Activated T-cell treated with anti-CD3 and anti-CD28 coated beads for 24 hours (primary cell): Measurements from ENCODE around the gene SASH1.

Source experiments
- DNase-seq: peaks from one replicate; pipeline ENCODE4 v3.0.0-alpha.2; 2020; ENCODE audit warnings: low read depth

Gene SASH1

DNA sequence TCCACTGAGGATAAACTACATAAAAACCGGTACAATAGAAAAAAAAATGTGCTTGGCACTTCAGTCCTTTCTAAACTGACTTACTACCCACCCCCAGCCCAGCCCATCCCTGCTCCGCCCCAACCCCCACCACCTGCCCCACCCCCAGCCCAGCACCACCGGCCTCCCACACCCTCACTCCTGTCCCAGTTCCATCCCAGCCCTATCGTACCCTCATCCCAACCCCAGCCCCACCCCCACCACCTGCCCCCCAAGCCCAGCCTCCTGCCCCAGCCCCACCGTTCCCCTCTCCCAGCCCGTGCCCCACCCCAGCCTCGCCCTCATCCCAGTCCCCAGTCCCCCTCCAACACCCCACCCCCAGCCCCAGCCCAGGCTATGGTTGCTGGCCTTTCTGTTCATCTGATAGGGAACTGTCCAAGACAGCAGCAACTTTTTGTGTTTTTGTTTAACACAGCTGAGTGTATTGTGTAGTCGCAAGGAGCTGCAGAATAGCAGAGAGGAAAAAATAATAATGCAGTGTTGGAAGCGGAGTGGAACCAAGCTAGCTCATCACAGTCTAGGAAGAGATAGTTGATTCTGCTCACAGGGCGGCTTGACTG, 61.9 kb downstream of the SASH1 start:
- no peak for DNase-seq

DNA sequence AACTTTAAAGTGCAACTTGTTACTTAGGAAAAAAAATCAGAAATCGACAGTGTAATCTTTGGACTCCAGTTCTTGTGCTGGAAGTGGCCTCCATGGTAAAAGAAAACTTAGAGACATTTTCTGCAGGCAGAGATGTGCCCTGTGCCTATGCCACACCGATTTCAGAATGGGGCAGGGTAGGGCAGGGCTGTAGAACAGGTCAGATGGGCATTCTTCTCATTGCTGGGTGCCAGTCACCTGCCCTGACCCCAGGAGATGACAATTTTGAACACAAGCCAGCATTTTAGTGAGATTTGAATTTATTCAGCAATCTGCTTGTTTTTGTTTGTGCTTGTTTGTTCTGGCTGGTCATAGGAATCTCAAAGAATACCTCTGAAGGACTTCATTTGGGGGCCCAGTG, 63.3 kb downstream of the SASH1 start:
- DNase-seq = no peak

DNA sequence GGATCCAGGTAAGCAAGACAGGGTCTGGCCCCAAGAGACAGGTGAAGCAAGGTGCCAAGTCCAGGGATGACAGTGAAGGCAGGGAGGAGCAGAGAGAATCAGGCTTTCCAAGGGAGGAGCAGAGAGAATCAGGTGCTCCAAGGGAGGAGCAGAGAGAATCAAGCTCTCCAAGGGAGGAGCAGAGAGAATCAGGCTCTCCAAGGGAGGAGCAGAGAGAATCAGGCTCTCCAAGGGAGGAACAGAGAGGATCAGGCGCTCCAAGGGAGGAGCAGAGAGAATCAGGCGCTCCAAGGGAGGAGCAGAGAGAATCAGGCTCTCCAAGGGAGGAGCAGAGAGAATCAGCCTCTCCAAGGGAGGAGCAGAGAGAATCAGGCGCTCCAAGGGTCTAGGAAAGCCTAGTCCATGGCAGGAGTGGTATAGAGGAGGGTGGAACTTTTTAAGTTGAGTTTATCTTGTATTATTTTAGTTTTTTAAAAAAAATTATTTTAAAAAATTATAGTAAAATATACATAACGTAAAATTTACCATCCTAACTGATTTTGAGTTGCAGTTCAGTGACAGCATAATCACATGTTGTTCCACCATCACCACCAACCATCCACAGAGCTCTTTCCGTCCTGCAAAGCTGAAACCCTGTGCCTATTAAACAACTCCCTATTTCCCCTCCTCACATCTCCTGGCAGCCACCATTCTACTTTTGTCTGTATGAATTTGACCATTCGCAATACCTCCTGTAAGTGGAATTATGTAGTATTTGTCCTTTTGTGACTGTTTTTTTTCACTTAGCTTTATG, 64.1 kb downstream of the SASH1 start:
- DNase-seq = no peak

DNA sequence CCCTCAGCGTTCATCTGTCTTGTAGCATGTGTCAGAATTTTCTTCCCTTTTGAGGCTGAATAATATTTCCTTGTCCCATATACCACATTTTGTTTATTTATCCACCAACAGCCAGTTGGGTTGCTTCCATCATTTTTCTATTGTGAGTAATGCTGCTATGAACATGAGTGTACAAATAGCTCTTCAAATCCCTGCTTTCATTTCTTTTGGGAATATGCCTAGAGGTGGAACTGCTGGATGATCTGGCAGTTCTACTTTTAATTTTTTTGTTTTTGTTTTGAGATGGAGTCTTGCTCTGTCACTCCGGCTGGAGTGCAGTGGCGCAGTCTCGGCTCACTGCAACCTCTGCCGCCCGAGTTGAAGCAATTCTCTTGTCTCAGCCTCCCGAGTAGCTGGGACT, 64.7 kb downstream of the SASH1 start:
- DNase-seq = no peak

DNA sequence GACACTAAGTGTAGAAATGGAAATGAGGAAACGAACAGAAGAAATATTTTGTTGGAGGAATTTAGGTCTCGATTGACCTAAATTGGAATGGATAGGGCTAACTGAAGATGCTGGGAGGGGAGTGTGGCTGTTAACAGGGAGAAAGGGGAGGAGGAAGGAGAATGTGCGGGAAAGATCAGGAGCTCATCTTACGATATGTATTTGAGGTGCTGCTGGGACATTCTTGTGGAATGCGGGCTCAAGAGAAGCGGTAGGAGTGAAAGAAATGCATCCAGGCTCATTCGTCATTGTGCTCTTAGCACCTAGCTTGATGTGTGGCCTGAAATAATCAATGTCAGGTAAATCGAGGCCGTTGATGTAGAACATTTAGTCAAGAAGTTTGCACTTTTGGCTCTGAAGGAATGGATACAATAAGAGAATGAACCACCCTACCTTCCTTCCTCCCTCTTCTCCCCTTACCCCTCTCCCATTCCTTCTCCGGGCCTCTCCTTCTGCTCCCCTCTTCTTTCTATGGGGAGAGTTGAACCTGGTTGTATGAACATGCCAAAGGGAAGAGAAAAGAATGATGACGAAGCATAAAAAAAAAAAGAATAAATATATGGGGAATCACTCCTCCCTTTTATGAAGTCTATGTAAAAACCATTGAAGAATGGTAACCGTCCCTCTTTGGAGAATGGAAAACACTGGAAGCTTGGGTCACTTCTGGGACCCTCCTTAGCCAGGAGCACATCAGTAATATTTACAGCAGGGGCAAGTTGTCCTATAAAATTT, 70.9 kb downstream of the SASH1 start:
- DNase-seq = no peak

DNA sequence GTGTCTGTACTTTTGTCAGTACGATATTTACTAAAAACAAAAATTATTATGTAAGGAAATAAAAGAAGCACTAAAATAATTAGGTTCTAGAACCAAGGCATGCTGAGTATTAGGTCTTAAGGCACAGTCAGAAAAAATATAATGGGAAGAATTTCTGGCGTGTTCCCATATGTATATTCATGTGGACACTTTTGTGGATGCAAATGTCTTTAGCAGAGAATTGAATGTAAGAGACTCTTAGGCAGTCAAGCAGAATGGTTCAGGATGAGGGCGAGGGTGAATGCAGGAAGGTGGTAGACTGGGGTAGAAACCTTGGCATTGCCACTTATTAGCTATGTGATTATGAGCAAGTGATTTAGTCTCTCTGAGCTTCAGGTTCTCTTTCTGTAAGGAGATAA, 71.5 kb downstream of the SASH1 start:
- no peak for DNase-seq

DNA sequence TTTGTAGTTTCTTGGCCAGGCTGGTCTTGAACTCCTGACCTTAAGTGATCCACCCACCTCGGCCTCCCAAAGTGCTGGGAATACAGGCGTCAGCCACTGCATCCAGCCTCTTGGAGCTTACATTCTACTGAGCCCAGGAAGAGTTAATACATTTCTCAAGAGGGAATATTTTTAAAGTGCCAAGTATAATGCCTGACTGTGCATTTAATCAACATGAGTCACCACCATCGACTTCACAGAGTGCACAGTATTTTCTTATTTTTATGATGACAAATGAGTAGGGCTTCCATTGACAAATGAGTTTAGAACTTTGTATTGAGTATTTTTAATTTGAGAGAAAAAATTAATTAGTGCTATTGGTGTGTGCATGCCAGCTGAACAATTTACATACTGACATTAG, 72.2 kb downstream of the SASH1 start:
- DNase-seq = no peak

DNA sequence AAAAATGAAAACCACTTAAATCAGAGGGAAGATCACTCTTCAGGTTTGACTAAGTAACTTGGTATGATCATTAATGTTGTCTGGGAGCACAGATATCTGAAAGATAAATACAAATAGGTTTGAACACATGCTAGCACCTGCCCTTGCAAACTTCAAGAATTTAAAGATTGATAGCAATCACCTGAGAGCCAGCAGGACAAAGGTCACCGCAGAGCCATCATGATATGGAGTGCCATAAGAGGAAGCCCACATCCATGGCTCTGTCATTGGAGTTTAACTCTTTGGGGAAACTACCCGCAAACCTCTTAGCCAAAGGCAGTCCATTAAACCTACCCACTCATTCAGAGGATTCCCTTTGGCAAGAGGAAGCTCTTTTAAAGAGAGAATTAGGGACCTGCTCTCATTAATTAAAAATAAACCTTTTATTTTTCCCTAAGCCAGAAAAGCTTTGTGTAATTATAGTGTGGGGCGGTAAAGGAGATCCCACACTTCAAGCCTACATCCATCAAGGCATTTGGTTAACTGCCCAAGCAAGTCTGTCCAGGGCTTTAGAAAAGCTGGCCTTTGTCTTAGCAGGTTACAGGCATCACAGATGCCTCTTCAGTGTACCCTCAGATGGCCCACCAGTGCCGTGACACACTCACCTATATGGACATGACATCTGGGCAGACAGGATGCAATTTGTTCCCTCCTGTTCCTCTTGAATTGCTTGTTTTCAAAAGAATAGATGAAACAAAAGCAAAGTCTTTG, 73.0 kb downstream of the SASH1 start:
- no peak for DNase-seq

DNA sequence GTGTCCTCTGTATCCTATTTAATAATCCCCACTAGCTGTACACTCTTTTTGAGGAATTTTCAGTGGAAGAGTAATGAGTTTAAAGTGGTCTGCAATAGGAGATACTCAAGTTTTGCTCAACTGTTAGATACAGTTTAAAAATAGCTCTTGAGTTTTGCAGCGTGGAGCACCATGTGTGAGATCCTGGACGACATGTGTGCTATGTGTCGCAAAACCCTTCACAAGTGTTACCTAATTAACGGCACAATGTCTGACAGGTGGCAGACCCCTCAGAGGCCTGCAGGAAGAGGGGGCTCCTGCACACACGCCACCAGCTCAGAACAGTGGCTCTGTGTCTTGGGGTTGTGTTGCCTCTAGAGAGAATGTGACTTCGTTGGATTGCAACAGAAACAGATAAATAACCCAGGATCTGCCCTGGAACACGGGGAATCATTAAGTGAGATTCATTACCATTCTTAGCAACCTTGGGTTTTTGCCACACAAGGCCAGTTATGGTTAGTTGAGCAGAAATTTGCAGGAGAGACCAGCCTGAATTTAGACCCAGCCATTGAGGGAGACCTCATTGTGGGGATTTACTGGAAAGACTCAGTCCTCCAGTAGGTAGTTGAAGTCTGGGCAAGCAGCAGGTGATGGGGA, 73.8 kb downstream of the SASH1 start:
- DNase-seq = no peak

DNA sequence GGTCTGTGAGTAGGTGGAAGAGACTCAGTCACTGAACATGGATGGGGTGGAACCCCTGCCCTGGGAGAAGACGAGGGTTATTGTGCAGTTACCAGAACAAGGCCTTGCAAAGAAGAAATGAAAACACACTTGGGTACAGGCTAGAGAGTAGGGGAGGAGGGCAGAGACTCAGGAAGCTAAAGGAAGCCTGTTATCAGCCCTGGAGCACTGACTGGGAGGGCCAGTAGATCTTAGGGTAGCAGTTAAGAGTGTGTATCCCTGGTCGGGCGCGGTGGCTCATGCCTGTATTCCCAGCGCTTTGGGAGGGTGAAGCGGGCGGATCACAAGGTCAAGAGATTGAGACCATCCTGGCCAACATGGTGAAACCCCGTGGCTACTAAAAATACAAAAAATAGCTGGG, 74.4 kb downstream of the SASH1 start:
- DNase-seq = no peak

DNA sequence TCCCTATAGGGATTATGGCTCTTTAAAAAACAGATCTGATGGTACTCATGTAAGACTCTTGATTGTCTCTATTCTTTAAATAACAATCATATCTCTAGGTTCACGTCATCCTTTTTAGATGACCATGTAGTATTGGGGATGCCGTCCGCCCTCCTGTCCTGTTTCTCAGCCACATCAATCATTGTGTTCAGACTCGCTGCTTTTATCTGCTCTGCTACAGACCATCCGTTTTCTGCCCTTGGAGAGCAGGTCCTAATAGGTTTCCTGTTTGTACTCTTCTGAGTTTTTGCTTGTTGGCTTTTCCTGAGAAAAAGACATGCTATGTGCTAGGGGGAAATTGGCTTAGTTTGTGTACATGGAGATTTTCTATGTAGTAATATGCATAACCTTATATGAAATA, 76.8 kb downstream of the SASH1 start:
- DNase-seq = no peak

DNA sequence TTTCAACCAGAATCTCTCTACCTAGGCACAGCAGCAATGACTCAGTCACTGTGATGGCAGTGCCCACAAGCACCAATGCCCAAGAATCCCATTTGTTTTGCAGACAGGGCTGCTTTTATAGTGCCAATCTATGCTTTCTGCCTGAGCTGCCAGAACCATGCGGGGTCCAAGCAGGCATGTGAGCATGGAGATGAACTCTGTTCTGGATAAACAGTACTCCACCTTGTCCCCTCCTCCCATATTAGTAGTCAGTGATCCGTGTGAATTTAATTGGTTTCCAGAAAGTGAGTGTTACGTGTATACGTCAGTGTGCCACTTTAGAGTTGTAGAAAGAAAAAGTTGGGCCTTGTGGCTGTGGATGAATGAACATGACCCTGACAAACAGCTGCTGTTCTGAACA, 79.4 kb downstream of the SASH1 start:
- no peak for DNase-seq

DNA sequence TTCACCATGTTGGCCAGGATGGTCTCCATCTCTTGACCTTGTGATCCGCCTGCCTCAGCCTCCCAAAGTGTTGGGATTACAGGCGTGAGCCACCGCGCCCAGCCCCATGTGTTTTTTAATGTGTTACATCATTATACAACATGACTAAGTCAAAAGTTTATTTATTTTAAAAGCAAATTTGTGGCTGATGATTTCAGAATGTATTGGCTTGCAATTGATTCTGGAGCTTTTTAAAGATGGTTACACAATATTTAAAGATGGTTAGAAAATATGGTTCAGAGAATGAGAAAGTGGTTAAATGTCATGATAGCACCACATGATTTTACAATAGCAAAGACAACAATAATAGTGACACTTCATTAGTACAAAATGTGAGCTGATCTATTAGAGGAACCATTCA, 80.5 kb downstream of the SASH1 start:
- no peak for DNase-seq

DNA sequence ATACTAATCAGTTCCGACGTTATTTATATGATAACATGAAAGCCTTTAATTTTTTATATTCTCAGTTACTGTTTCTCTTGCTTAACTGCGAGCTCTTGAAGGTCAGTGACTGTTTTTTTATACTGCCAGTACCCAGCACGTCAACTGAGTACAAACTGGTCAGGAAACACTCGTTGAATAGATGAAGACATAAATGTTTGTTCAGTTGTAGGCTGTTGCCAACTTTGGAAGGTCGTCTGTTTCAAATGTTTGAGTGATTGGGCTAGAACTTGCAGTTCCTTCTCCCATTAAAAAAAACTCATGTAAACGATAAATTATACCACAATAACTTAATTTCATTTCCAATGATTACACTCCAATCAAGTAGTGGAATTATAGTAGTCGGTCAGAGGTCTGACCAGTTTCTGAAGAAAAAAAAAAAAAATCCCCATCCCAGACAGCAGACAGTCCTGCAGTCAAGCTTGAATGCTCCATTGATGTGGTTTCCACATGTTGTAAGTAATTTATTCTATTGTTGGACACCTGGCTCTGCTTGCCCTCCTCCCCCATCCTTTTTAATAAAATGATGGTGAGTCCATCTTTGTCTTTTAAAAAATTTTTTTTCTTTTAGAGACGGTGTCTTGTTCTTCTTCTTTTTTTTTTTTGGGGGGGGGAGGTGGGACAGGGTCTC, 81.1 kb downstream of the SASH1 start:
- DNase-seq = no peak

DNA sequence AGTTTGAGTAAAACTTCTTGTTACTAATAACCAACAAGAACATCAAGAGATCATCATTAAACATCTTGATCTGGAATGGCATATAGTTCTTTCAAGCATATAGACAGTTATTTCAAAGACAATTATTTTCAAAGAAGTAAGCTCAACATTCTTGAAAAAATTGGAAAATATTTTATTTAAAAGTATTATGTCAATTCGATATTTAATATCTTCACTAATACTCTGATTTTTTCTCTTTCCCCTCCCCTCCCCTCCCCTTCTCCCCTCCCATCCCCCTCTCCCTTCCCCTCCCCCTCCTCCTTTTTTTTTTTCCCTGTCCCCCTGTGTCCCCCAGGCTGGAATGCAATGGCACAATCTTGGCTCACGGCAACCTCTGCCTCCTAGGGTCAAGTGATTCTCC, 82.8 kb downstream of the SASH1 start:
- DNase-seq = no peak

DNA sequence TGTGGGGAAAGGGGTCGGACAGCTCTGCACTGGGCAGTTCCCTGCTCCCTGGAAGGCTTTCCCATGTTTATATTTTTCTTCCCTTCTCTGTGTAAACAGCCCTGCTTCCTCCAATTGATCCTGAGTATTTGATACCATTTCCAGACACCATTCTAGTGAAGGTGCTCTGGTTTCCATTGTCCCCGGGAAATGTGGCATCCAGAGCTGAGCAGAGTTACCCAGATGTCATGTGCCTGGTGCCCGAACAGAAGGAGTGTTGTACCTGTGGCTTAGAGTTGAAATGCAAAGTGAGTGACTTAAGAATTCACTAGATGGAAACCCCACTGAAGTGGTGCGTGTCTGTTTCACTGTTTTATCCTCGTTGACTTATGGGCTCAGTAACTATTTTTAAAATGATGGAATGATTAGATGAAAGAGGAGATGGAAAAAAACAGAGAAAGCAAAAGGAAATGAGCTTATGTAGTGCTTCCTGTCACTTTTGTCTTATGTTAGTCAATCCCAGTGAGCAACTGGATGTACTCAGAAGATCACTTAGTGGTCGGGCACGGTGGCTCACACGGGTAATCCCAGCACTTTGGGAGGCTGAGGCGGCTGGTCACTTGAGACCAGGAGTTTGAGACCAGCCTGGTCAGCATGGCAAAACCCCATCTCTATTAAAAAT, 83.8 kb downstream of the SASH1 start:
- DNase-seq = no peak

DNA sequence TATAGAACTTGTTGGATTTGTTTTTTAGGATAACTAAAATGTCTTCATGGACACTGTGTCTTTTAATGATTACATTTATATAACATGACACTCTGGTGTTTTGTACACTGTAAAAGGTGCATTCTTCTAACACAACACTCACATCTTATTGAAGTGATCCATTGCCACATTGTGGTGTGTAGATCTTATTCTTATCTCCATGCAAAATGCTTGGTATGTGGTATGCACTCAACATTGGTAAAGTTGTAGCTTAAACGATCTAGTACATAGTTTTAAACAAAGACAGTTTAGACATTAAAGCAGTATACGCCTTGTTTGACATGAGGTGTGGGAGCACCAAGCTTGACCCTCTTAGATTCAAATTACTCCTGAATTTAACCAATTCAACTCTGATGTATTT, 84.7 kb downstream of the SASH1 start:
- no peak for DNase-seq

DNA sequence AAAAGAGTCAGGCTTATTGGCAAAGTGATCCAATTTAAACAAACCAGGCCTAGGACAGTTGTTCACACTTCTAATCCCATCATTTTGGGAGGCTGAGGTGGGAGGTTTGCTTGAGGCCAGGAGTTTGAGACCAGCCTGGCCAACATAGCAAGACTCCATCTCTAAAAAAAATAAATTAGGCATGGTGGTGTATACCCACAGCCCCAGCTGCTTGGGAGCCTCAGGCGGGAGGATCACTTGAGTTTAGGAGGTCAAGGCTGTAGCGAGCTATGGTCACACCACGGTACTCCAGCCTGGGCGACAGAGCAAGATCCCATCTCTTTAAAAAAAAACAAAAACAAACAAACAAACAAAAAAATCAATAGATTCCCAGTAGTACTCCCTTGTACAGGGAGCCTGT, 86.8 kb downstream of the SASH1 start:
- no peak for DNase-seq

DNA sequence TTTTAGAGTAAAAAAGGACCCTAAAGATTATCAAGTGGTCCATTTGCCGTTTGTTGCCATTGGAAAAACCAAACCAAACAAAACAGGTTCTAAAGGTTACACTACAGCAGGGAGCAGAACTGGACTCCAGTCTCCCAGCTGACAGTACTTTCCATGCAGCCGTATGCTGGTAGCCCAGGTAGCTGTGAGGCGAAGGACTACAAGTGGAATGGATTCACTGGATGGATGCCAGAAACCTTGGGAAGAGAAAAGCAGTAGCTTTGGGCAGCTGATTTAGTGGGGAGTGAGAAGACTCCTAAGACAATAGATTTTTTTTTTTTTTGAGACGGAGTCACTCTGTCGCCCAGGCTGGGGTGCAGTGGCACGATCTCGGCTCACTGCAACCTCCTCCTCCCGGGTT, 88.3 kb downstream of the SASH1 start:
- DNase-seq = no peak

DNA sequence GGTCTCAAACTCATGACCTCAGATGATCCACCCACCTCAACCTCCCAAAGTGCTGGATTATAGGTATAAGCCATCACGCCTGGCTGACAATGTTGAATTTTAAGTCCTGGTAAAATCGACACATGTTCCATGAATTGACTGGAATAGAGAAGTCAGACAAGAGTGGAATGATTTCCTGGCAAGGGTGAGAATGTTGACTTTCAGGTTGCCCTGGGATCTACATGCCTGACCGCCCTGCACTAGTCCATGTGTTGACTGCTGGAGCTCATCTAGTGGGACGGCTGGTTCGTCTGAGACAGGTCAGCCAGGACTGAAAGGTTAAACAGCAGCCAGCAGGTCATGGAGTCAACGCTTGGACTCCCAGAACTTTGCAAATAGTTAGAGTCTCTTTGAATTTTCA, 88.8 kb downstream of the SASH1 start:
- no peak for DNase-seq

DNA sequence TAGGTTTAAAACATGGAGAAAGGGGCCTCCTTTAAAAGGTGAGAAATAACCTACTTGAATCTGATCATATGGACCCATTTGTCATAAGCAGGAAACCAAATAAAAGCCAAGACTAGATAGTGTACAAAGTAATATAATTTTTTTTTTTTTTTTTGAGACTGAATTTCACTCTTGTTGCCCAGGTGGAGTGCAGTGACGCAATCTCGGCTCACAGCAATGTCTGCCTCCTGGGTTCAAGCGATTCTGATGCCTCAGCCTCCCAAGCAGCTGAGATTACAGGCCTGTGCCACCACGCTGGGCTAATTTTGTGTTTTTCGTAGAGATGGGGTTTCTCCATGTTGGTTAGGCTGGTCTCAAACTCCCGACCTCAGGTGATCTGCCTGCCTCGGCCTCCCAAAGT, 89.2 kb downstream of the SASH1 start:
- DNase-seq = no peak
